B cell (primary cell): ENCODE results near the gene FLII.

Experiments used
- CTCF ChIP-seq: fragments of 200-600 bp; IDR thresholded peaks from one replicate; pipeline ENCODE4 v1.8.0; 2022; ENCODE audit warnings: antibody characterized with exemption, mild to moderate bottlenecking
- EZH2 ChIP-seq: IDR thresholded peaks from 2 replicates; pipeline ENCODE4 v1.6.1; 2012; ENCODE audit warnings: borderline replicate concordance, low read depth, mild to moderate bottlenecking, moderate library complexity, low read length; ENCODE audit not compliant: insufficient read depth, poor library complexity, severe bottlenecking

DNA sequence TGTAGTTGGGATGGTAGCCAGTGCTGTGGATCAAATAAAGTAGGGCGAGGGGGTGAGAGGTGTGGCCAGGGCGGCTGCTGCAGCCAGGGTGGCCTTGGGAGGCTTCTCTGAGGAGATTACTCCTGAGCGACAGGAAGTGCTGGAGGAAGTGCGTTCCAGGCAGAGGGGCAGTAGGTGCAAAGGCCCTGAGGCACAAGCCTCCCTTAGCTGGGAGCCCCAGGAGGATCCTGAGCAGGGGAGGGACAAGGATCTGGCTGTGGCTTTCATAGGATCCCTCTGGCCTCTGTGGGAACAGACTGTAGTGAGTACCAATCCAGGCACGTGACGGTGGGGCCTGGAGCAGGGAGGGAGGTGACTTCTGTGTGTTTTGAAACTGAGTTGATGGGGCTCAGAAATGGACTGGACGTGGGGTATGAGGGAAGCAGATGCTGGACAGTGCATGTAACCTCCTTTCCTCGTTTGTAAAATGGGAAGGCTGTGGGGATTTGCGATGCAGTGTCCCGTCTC, 30.3 kb downstream of the FLII start:
- TF ChIP-seq CTCF (no peak), EZH2 (no peak)
